22Rv1 (cell line): ENCODE data around the gene SOWAHD.

ENCODE experiments used
- CTCF ChIP-seq: fragments of 450-650 bp; IDR thresholded peaks from 2 replicates; pipeline ENCODE4 v1.5.1; 2017; ENCODE audit warnings: mild to moderate bottlenecking
- ZFX ChIP-seq: fragments of 450-650 bp; IDR thresholded peaks from 2 replicates; pipeline ENCODE4 v1.6.1; 2017; ENCODE audit warnings: antibody characterized with exemption, borderline replicate concordance

- TF ChIP-seq CTCF (no peak), ZFX (no peak)
Measured at GRCh38 chrX:119736206-119736764, 22.1 kb upstream of the SOWAHD start.
